ENCODE results near the gene OSBPL2.

Gene OSBPL2

DNA sequence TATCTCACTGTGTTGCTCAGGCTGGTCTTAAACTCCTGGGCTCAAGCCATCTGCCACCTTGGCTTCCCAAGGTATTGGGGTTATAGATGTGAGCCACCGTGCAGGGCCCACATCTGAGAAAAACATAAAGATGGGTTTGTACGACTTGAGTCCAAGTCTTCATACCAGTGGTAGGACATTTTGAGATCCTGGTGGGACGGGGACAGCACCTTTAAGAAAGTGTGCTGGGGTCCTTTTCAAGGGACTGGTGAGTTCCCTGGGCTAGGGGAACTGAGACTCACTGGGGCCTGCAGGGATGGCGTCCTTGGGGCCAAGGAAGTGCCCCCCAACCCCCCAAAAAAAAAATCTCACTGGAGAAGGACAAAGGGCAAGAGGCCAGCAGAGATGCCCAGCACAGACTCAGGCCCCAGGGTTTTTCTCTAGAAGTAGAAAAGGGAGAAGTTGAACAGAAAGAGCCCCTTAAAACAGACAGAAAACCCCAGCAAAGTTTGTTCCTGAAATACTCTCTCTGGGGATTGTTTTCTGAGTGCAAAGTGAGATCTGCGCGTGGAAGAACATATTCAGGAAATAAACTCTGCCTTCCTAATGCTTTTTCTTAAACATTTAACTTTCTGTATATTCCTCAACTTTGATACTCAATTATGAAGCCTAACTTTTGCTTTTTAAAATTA is 10.7 kb downstream of the OSBPL2 start:
- DNase-seq, result no peak

DNA sequence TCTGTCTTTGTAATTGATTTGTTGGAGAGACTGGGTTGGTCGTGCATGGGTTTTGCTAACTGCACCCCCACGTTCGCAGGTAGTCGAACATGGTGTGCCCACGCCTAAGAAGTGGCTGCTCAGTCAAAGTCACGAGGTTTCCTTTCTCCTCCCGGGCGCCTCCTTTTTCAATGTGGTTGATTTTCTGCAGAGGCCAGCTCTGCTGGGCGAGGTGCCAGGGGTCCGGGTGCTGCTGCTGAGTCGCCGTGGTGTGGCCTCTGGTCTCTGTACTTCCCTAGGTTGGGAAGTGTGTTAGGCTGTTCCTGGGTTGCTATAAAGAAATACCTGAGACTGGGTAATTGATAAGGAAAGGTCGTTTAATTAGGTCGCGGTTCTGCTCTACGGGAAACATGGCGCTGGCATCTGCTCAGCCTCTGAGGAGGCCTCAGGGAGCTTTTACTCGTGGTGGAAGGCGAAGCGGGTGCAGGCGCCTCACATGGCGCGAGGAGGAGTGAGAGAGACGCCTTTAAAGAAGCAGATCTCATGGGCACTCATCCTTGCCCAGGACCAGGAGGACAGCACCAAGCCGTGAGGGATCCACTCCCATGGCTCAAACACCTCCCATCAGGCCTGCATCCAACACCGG is 14.1 kb downstream of the OSBPL2 start:
- DNase-seq, result no peak

DNA sequence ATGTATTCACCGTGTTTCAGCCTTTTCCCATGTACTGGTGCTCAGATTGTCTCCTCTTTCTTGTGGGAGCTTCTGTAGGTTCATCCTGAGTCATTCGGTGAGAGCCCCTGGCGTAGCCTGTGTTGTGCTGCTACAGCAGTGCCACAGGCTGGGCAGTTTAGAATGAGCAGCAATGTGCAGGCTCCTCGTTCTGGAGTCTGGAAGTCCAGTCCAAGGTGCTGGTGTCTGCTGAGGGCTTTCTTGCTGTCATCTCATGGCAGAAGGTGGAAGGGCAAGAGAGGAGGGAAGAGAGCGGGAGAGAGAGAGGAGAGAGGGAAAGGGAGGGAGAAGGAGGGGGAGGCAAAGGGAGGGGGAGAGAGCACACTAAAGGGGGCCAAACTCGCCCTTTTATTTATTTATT is 15.1 kb downstream of the OSBPL2 start:
- no peak for DNase-seq

DNA sequence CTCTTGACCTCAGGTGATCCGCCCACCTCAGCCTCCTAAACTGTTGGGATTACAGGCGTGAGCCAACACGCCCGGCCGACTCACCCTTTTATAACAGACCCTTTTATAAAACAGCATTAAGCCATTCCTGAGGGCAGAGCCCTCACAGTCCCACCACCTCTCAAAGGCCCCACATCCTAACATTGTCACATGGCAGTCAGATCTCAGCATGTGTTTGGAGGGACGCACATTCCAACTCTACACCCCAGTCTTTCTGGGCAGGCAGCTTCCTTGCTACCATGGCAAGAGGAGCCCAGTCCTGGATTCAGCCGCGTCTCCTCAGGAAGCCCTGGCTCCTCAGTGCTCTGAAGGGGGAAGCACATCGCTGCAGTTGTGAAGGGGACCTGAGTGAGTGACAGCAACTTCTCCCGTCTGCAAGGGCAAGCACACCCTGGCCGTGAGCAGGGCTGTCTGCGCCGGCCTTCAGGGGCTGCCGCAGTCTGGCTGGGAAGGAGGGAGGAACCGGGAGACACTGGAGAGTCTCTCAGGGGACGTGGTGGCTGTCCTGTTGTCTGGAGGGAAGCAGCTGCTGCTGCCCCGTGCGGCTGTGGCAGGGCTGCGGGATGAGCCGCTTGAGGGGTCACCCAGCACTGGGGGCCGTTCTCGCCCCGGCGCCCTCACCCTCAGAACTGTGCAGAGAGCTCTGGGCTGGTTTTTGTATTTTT is 15.9 kb downstream of the OSBPL2 start:
- DNase-seq, result no peak

DNA sequence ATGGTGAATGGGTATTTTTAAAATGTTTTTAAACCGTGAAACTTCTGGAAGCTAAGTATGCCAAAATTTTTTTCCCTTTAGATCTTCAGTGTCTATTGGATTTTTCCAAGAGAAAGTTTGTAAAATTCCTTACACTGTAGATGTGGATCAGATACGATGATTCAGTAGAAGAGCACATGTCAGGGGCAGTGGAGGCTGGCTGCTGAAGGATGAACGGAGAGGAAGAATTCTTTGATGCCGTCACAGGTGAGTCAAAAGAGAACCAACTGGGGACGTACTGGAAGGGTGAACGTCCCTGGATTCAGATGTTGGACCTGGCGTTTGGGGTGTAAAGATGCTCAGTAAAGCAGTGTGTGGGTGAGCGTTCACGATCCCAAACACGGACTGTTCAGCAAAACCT is 17.7 kb downstream of the OSBPL2 start:
- no peak for DNase-seq

DNA sequence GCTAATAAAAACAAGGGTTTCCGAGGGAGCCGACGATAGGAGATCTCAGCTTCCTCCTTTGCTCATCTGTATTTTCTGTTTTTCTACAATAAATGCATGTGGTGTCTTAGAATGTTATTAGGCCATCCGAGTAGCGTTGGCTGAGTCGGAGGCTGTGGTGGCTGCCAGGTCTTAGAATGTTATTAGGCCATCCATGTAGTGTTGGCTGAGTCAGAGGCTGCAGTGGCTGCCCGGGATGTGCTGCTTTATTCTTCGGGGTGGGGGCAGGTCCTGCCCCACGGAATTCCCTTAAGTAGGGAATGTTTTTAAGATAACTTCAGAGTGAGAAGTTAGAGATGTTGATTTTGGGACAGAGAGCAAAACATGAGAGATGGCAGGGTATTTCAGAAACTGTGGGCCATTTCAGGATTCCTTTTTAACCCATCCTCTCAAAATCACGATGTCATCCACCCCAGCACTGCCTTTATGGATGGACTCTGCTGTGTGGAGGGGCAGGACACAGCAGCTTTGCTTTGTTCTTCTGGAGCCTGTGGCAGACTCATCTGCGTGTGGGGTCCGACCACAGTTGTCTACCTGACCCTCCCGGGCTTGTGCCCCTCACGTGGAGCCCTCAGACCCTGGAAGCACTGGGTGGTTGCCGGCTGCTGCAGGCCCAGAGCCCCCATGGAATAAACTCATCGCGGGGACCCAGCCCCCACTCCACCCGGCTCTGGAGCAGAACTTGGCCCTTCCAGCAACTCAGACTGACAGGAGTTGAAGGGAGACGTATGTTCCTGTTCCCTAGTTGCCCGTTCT is 20.4 kb downstream of the OSBPL2 start:
- peak in 3 of 56 donors; percentile 12 to 20 (median 18) for DNase-seq

DNA sequence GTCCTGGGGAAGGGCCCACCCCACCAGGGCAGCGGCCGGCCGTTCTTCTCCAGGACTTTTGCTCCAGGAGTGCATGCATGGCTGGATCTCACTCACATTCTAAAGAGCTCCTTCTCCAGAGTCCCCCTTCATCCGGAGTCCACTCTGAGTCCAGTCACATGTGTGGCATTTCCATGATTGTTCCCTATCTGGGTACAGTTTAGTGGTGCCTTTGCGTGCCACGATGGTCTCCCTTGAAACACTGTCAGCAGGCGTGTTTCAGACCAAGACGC is 20.9 kb downstream of the OSBPL2 start:
- DNase-seq, result no peak

DNA sequence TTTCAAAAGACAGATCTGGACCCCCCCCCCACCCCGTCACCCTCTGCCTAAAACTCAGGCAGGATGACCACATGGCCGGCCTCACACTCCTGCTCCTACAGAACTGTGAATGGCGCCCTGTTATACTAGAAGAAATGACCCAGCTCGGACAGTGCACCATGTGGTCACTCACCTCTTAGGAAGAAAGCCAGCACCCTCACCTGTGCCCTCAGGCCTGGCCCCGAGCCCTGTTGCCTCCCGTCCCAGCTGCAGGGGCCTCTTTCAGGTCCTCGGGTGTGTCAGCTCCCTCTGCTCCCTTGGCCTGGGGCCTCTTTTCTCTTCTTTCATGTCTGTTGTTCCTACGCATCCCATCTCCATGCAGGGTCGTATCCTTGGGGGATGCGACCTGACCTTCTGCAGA is 23.7 kb downstream of the OSBPL2 start:
- no peak for DNase-seq

DNA sequence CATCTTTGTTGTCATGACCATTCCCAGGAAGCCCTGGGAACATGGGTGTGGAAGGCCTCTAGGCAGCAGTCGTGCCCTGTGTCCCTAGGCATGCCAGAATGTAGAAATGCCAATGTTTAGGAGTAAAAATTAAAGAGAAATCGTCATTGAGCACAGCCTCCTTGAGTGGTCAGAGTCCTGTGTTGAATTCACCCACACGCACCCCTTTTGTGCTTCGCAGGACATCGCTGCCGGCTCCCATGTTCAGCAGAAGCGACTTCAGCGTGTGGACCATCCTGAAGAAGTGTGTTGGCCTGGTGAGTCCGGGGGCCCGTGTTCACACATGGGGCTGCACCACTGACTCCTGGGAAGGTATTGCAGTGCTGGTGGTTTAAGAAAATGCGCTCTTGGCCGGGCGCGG is 25.1 kb downstream of the OSBPL2 start:
- no peak for DNase-seq

DNA sequence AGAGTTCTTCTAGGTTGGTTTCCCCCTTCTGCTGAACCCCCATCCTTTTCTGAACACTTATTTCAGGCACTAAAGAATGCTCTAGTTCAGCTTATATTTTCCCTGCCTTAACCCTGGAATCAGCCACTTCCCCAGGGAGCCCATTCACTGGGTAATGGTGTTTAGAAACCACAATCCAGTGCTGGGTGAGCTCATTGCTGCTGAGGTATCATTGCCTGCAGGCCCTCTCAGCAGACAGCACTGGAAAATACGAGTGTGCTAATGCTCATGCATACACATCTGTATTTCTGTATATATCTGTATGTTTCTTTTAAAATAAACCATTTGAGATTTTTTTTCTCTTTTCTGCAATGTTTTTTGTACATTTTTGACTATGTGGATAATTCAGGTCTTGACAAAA is 27.0 kb downstream of the OSBPL2 start:
- DNase-seq, result no peak

DNA sequence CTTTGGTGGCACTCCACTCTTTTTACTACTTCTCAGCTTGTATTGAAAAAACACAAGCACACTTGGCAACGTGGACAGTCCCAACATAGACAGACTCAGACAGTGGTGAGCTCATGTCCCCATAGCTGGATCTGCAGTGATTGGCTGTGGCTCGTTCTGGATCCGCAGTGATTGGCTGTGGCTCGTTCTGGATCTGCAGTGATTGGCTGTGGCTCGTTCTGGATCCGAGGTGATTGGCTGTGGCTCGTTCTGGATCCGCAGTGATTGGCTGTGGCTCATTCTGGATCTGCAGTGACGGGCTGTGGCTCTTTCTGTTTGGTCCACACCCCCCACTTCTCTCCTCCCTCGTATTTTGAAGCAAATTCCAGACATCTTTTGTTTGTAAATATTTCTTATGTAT is 28.0 kb downstream of the OSBPL2 start:
- no peak for DNase-seq

DNA sequence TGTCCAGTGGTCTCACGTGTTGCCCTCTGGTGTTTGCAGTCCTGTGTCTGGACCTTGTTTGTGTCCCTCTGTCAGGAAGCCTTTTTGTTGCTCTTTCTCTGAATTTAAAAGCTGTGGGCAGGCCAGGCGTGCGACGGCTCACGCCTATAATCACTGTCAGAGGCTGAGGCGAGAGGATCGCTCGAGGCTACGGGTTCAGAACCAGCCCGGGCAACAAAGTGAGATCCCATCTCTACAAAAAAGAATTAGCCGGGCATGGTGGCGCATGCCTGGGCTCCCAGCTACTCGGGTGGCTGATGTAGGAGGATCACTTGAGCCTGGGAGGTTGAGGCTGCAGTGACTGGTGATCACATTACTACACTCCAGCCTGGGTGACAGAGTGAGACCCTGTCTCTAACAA is 28.5 kb downstream of the OSBPL2 start:
- DNase-seq, result no peak

DNA sequence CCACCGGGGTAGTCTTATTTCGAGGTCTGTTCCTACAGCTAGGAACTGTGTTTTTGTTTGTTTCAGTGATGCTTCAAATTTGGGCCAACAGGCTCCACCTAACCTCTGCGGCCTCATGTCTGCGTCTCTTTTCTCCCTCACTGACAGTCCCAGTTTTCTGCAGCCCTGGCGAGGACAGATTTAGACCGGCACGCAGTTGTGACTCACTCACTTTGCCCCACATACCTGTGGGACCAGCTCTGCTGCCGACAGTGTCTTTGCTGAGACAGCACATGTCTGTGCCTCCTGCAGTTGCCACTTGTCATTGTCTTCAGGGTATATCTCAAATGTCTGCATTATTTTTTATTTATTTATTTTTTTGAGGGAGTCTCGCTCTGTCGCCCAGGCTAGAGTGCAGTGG is 29.2 kb downstream of the OSBPL2 start:
- DNase-seq, result peak in 21 of 56 donors; percentile 4 to 51 (median 17)

DNA sequence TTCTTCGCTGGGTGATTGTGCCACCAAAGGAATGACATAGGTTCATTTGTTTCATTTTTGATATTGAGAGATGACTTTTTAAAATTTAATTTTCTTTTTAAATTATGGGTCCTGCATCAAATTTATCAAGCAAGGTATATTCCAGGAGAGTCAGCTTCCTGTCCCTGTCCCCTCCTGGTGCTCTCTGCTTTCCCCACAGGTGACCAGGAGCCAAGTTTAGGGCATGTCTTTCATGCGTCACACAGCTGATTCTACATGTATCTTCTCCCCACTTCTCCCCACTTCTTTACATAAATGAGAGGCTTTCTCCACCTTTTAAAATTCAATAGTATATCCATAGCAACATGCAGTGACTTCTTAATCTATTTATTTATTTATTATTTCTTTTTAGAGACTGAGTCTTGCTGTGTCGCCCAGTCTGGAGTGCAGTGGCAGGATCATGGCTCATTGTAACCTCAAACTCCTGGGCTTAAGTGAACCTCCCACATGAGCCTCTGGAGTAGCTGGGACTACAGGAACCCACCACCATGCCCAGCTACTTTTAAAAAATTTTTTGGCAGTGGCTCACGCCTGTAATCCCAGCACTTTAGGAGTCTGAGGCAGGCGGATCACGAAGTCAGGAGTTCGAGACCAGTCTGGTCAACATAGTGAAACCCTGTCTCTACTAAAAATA is 30.0 kb downstream of the OSBPL2 start:
- DNase-seq, result no peak

DNA sequence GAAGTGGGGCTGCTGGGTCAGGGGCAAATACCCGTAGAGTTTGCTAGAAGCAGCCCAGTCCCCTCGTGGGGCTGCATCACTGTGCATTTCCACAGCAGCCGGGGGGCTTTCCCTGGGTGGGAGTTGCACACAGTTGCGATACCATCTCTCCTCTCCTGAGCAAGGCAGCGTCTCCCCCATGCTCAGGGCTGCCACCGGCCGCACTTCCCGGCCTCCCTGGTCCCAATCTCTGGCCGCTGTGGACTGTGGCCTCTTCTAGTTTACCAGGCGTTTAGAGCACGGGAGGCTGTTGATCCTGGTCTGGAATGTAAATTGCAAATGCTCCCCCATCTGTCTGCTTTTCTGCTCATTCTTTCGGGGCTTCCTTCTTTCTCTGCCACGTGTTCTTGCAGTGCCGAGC is 31.1 kb downstream of the OSBPL2 start:
- DNase-seq, result no peak

DNA sequence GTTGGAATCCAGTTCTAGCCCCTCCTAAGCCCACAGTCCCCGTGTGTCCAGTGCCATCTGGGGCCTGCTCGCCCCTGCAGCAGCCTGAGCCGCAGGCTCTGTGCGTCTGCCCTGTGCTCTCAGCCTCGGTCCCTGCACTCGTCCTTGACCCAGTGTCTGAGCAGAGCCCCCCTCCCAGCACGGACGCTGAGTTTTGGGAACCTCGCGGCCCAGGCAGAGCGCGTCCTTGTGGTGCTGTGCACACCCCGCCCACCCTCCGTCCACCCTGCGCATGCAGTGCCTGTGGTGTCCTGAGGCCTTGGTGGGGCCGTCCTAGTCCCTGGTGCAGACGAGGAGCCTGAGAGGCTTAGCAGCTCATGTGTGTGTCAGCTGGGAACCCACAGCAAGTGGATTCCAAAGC is 31.6 kb downstream of the OSBPL2 start:
- no peak for DNase-seq

DNA sequence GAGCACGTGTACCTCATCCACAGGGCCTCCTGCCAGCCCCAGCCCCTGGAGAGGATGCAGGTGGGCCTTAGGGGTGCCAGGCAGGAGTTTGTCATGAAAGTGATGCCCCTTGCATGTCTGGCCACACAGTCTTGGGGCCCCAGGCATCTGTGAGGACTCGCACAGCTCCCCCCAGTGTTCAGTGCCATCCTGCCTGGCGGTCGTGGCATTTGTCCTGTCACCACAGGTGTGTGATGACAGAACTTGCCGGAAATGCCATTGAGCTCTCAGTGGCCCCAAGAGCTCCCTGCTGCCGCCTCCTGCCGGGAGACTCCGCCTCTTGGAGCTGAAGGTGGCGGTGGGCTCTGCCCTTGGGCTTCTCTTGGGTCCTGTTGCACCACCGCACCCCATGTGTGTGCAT is 33.9 kb downstream of the OSBPL2 start:
- DNase-seq, result no peak

DNA sequence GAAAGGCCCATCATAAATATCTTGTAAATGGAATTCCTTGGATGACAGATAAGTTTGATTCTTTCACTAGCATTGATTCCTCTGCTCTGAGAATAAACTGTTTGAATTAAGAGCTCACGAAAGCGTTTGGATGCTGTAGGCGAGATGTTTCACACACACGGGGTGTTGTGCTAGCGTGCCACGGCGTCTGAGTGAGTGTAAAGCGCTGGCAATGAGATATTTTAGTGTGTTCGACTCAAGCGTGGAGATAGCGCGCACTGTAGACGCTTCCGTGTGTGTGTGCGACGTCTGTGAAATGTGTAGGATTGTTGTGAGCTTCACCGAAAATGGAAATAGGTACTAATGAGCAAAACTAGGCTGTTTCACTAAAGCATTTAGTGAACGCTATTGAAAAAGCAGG is 35.1 kb downstream of the OSBPL2 start:
- no peak for DNase-seq

DNA sequence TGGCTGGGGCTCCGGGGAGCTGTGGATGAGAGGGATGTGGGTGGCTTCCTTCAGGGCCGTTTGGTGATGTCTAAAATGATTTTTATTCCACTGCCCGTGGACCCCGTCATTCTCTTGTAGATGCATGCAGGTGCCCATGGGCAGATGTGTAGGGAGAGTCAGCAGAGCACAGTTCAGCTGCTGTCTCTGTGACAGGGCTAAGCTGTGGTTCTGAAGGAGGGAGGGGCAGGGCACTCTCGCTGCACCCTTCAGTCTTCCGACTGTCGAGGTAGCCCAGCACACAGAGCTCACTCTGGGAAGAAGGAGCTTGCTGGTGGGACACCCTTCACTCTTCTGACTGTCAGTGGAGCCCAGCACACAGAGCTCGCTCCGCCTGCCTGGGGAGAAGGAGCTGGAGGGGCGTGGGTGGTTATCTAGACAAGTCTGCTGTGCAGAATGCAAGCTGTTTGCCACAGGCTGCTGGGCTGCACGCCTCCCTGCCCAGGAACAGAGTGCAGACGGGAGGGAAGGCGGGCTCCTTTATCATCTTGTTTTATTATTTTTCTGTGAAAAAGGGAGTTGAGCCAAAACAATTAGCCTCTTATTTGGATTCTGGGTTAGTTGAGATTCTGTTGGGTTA is 36.1 kb downstream of the OSBPL2 start:
- DNase-seq, result peak in 39 of 56 donors; percentile 11 to 84 (median 49)

DNA sequence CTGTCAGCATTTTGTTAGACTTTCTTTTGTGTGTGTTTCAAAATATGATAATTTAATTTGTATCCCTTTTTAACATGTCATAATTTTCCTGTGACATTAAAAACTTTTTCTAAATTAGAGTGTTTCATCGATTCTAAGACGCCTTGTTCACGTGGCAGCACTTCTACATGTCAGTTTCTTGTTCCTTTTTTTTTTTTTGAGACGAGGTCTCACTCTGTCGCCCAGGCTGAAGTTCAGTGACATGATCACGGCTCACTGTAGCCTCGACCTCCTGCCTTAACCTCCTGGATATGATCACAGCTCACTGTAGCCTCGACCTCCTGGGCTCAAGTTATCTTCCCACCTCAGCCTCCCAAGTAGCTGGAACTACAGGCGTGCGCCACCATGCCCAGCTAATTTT is 36.9 kb downstream of the OSBPL2 start:
- DNase-seq, result no peak

DNA sequence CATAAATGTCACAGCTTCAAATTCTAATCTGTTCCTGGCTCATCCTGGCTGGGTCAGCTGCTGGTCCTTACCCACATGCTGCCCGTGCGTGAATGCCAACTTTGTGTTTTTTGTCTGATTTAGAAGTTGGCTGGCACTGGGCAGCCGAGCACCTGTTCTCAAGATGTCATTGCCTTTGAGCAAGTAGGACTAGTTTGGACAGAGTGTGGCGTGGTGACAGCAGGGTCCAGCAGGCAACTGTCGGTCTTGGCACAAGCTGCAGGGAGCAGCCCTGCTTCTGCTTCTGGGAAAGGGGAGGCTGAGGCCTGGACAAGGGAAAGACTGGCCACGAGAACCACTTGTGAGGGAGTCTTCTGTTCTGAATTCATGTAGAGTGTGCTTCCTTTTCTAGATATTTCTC is 38.1 kb downstream of the OSBPL2 start:
- DNase-seq, result peak in 20 of 56 donors; percentile 3 to 41 (median 18)

Data from nucleus accumbens (tissue), 56 donors.